Testis (tissue), 3 donors: ENCODE measurements around the gene CDH4. TPM values are rescaled to one million over a fixed set of nuclear protein-coding genes. Genes with fewer than 3 reads are reported as not detected.

Experiments
- DNase-seq: peaks from one replicate; pipeline ENCODE4 v3.0.0-alpha.2; 2019
- H3K27ac ChIP-seq, 2 donors: fragments of 200-600 bp; sonication (generic); one replicate each; pipeline ENCODE4 v1.5.1; 2019
- H3K27me3 ChIP-seq: fragments of 200-600 bp; sonication (generic); one replicate; pipeline ENCODE4 v1.5.1; 2019
- H3K36me3 ChIP-seq: fragments of 200-600 bp; sonication (generic); one replicate; pipeline ENCODE4 v1.5.1; 2017; ENCODE audit warnings: low read depth; ENCODE audit errors: missing control alignments
- H3K4me1 ChIP-seq: fragments of 200-600 bp; sonication (generic); one replicate; pipeline ENCODE4 v1.5.1; 2019
- H3K4me3 ChIP-seq, 2 donors: fragments of 200-600 bp; sonication (generic); one replicate each; pipeline ENCODE4 v1.5.1; 2017 to 2019
- H3K9me3 ChIP-seq: fragments of 200-600 bp; sonication (generic); one replicate; pipeline ENCODE4 v1.5.1; 2017
- POLR2A ChIP-seq: fragments of 450-650 bp; IDR thresholded peaks from one replicate; pipeline ENCODE4 v1.6.1; 2017; ENCODE audit warnings: antibody characterized with exemption, mild to moderate bottlenecking, moderate library complexity
- WGBS, 2 donors: methylation state at CpG; one replicate each; pipeline ENCODE4 v1.1.5; 2018; 5-methylcytosine and 5-hydroxymethylcytosine counted together
- intact Hi-C: fragments of 100-400 bp; cut with DNase I; formaldehyde crosslinking; loops from one replicate; pipeline ENCODE4 v1.15.1; 2023; ENCODE audit warnings: low total_unique reads
- polyA plus RNA-seq: library from polyadenylated mRNA; stranded (reverse); fragments of 350-450 nt; fragmentation: Illumina TruSeq; extraction: RNeasy Lipid Tissue Mini Kit (QIAGEN cat#74804); gene quantifications from one replicate; pipeline ENCODE4 v1.2.3, GENCODE V29; 2014; ENCODE audit warnings: low read depth, low replicate concordance; ENCODE audit not compliant: insufficient read depth
- total RNA-seq, 2 donors: library from RNA; depleted of rRNA; stranded (reverse); fragments of >200 nt; gene quantifications; one replicate each; pipeline ENCODE4 v1.2.3, GENCODE V29; 2016
- TF ChIP-seq, protein P1 (sequence below), 3 experiments: fragments of 450-650 bp in 2 of 3; fragments of 200-600 bp in 1 of 3; sonication (generic) in 1 of 3; IDR thresholded peaks; one replicate each; pipeline ENCODE4 v1.5.1; 2016 to 2019; ENCODE audit warnings: antibody characterized with exemption in 3 of 3, mild to moderate bottlenecking in 2 of 3, moderate library complexity in 1 of 3

CDH4 gene
- total and polyA plus RNA-seq, 3 donors from 2014 or later: 1.4 to 3.3 (median 1.9) TPM

DNA sequence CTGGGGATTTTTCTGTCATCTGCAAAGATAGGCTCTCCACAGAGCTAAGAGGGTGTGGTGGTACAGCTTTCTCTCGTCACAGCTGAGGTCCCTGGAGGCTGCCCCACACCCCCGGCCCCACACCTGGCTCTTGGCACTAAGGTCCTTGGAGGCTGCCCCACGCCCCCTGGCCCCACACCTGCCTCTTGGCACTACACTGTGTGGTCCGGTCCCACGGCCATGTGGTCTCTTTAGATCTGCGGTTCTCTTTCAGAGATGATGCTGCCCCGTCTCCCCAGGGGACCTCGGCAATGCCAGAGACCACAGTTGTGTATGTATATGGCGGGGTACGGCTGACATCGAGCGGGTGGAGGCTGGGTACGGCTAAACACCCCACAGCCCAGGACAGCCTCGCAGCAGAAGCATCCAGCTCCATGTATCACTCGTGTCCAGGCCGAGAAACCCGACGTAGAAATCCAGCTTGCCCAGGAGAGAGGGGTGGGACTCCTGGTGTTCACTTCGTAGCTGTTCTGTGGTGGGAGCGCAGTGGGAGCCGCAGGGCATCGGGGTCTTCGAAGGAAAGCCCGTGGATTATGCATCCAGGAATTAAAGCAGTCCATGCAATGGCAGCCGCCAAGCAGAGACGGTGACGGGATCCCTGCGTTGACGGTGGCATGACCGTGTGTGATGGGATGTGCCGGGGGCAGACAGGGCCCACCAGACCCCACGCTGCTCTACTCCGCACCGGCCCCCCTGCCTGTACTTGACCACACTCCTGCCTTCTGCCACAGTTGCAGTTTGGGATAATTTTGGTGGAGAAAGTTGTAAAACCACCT lies 292.1 kb downstream of the CDH4 start:
- no peak for DNase-seq
- H3K4me3 ChIP-seq: no peak overlapping the region
- intact Hi-C loops: no loop called here
- H3K4me1 ChIP-seq: no peaks in the 10 kb centered on the region
- H3K27ac ChIP-seq: no peak overlapping the region
- no peaks in the 10 kb centered on the region for H3K36me3 ChIP-seq
- H3K9me3 ChIP-seq: no peaks in the 10 kb centered on the region
- TF ChIP-seq, protein P1, sequence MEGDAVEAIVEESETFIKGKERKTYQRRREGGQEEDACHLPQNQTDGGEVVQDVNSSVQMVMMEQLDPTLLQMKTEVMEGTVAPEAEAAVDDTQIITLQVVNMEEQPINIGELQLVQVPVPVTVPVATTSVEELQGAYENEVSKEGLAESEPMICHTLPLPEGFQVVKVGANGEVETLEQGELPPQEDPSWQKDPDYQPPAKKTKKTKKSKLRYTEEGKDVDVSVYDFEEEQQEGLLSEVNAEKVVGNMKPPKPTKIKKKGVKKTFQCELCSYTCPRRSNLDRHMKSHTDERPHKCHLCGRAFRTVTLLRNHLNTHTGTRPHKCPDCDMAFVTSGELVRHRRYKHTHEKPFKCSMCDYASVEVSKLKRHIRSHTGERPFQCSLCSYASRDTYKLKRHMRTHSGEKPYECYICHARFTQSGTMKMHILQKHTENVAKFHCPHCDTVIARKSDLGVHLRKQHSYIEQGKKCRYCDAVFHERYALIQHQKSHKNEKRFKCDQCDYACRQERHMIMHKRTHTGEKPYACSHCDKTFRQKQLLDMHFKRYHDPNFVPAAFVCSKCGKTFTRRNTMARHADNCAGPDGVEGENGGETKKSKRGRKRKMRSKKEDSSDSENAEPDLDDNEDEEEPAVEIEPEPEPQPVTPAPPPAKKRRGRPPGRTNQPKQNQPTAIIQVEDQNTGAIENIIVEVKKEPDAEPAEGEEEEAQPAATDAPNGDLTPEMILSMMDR (IDR thresholded peaks at IDR 0.05): no peak
- TF ChIP-seq POLR2A: no peak
- 90 to 95% methylated on average over 10 to 34 of the region's 34 CpGs for WGBS, 2 donors
- H3K27me3 ChIP-seq: no peaks in the 10 kb centered on the region

GRCh38 chr20:61544910-61545889 lies 293.1 kb downstream of the CDH4 start:
- intact Hi-C loops: no loop called here
- no peaks in the 10 kb centered on the region for H3K9me3 ChIP-seq
- 79 to 83% methylated on average over 34 to 35 of the region's 35 CpGs for WGBS, 2 donors
- no peaks in the 10 kb centered on the region for H3K27me3 ChIP-seq
- H3K4me3 ChIP-seq: no peak overlapping the region
- H3K4me1 ChIP-seq: no peaks in the 10 kb centered on the region
- H3K36me3 ChIP-seq: no peaks in the 10 kb centered on the region
- H3K27ac ChIP-seq: no peak overlapping the region
- no peak for DNase-seq
- TF ChIP-seq, protein P1 (IDR thresholded peaks at IDR 0.05): no peak
- no peak for TF ChIP-seq POLR2A

GRCh38 chr20:61546641-61547040 lies 294.6 kb downstream of the CDH4 start:
- TF ChIP-seq, protein P1 (IDR thresholded peaks at IDR 0.05): no peak
- no peak for TF ChIP-seq POLR2A
- H3K4me3 ChIP-seq: no peak overlapping the region
- no peaks in the 10 kb centered on the region for H3K9me3 ChIP-seq
- H3K36me3 ChIP-seq: no peaks in the 10 kb centered on the region
- intact Hi-C loops: no loop called here
- H3K27ac ChIP-seq: no peak overlapping the region
- no peak for DNase-seq
- no peaks in the 10 kb centered on the region for H3K27me3 ChIP-seq
- 91 to 93% methylated on average over 11 to 12 of the region's 12 CpGs for WGBS, 2 donors
- no peaks in the 10 kb centered on the region for H3K4me1 ChIP-seq

DNA sequence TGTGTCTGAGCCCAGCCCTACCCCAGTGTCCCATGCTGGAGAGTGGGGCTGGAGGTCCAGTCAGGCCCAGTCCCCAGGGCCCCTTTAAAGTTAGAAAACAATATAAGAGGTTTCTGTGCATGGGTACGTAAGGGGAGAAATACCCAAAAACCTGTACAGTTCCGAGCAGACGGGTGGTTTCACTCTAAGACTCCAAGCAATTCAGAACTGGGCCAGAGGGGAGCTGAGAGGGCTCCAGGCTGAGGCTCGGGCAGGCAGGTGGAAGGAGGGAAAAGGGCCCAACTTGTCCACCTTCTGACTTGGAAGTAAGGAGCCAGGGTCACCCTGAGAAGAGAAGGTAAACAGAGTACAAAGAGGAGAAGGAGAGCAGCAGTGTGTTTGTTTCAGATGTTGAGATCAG lies 296.0 kb downstream of the CDH4 start:
- TF ChIP-seq POLR2A: no peak
- TF ChIP-seq, protein P1 (IDR thresholded peaks at IDR 0.05): no peak
- 72 to 80% methylated on average over 4 of the region's 4 CpGs for WGBS, 2 donors

More for the DNA sequence above, 296.0 kb downstream of the CDH4 start:
- no peak overlapping the region for H3K27ac ChIP-seq
- H3K4me3 ChIP-seq: no peak overlapping the region
- no peaks in the 10 kb centered on the region for H3K4me1 ChIP-seq
- intact Hi-C loops: no loop called here
- no peaks in the 10 kb centered on the region for H3K9me3 ChIP-seq
- DNase-seq: no peak
- no peaks in the 10 kb centered on the region for H3K36me3 ChIP-seq
- no peaks in the 10 kb centered on the region for H3K27me3 ChIP-seq
